22Rv1 (cell line): ENCODE data around the gene DDX46.

Experiments used
- CTCF ChIP-seq: fragments of 450-650 bp; IDR thresholded peaks from 2 replicates; pipeline ENCODE4 v1.5.1; 2017; ENCODE audit warnings: mild to moderate bottlenecking
- ZFX ChIP-seq: fragments of 450-650 bp; IDR thresholded peaks from 2 replicates; pipeline ENCODE4 v1.6.1; 2017; ENCODE audit warnings: antibody characterized with exemption, borderline replicate concordance

DNA sequence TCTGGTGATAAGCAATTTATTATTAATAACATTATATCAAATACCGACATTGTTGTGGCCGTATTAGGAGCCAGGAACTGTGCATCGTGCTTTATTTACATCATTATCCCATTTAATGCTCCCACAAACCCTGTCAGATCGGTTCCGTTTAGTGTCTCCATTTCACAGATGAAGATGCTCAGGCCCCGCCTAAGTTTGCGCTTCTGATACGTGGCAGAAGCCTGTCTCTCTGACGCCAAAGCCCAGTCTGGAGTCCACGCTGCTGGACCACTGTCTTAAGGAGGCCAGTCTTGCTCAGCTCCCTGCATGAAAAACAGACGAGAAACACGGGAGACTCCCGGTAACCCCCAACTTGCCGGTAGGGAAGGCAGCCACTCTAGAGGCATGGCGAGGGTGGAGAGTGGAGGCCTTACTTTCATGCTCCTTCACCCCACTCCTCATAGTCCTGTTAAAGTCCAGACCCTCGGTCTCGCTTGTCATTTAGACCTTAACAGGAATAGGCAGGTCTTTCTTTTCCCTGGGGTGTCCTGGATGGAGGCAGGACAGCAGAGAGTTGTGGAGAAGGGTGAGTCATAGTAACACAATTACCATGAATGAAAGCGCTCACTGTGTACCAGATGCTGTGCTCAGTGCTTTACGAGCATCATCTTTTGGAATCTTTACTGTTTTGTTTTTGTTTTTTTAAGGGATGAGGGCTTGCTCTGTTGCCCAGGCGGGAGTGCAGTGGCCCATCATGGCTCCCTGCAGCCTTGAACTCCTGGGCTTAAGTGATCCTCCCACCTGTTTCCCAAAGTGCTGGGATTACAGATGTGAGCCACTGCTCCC, 116.5 kb downstream of the DDX46 start:
- TF ChIP-seq CTCF (no peak), ZFX (no peak)
